D721Med (cell line): ENCODE measurements around the gene TMCC2.
A peak's percentile ranks its signal among the peaks of the same experiment; 100 is the strongest.

Experiments
- DNase-seq: peaks from one replicate; pipeline ENCODE4 v3.0.0; 2011; ENCODE audit warnings: low spot score; ENCODE audit not compliant: insufficient read length
- FAIRE-seq: peaks from 2 replicates; lab custom pipeline; 2011; peaks lifted over from hg19 to GRCh38; lab: Jason Lieb, UNC
- CTCF ChIP-seq: IDR thresholded peaks from 2 replicates; pipeline ENCODE4 v1.5.1; 2012; ENCODE audit warnings: mild to moderate bottlenecking, control low read depth; ENCODE audit not compliant: insufficient read depth; ENCODE audit errors: missing control alignments

Gene TMCC2

GRCh38 chr1:205188098-205188497 is 39.6 kb upstream of the TMCC2 start:
- FAIRE-seq (peak; percentile 51), DNase-seq (no peak)
- no peak for TF ChIP-seq CTCF

- DNase-seq (no peak), FAIRE-seq (no peak)
- no peak for TF ChIP-seq CTCF
These were observed 39.1 kb upstream of the TMCC2 start for GRCh38 chr1:205188596-205188995.

- no peak for TF ChIP-seq CTCF
- DNase-seq = no peak
- no peak for FAIRE-seq
These were observed 38.6 kb upstream of the TMCC2 start for GRCh38 chr1:205189131-205189530.

GRCh38 chr1:205190845-205191577 is 36.7 kb upstream of the TMCC2 start:
- FAIRE-seq (peak; percentile 44), DNase-seq (no peak)
- no peak for TF ChIP-seq CTCF

GRCh38 chr1:205191622-205192021 is 36.1 kb upstream of the TMCC2 start:
- FAIRE-seq (peak; percentile 90), DNase-seq (peak; percentile 45)
- no peak for TF ChIP-seq CTCF

GRCh38 chr1:205192287-205192686 is 35.5 kb upstream of the TMCC2 start:
- FAIRE-seq (no peak), DNase-seq (no peak)
- TF ChIP-seq CTCF = no peak
